K562 (cell line): ENCODE data around the gene IL27RA. TPM values are rescaled to one million over a fixed set of nuclear protein-coding genes. Genes with fewer than 3 reads are reported as not detected.
A peak's percentile ranks its signal among the peaks of the same experiment; 100 is the strongest.

Experiments used
- ARID1B ChIP-seq: fragments of 450-650 bp; IDR thresholded peaks from 2 replicates; pipeline ENCODE4 v1.6.1; 2016; ENCODE audit warnings: antibody characterized with exemption, mild to moderate bottlenecking, inconsistent platforms
- ETS2 ChIP-seq: IDR thresholded peaks from 2 replicates; pipeline ENCODE4 v1.6.1; 2016; ENCODE audit warnings: borderline replicate concordance, missing genetic modification characterization, mild to moderate bottlenecking, moderate library complexity, missing compliant biosample characterization; ENCODE audit not compliant: poor library complexity, severe bottlenecking
- IRF2 ChIP-seq: sonication (generic); formaldehyde crosslinking; IDR thresholded peaks from 2 replicates; pipeline ENCODE4 v1.8.1; 2022; ENCODE audit warnings: mild to moderate bottlenecking, missing genetic modification reagents
- NFATC3 ChIP-seq: fragments of 450-650 bp; IDR thresholded peaks from 2 replicates; pipeline ENCODE4 v1.6.1; 2017; ENCODE audit warnings: mild to moderate bottlenecking
- polyA plus RNA-seq, 8 experiments: library from polyadenylated mRNA; depleted of rRNA in 4 of 8; stranded (reverse) in 5 of 8; unstranded in 3 of 8; fragments of >200 nt; fragmentation: Nextera tagmentation in 2 of 8; fragmentation: Illumina TruSeq in 1 of 8; extraction: Ambion mirVana in 2 of 8; extraction: Trizol in 1 of 8; gene quantifications; 2 replicates each; pipeline versions ENCODE4 v1.2.1 to v1.2.3, GENCODE V29; 2011 to 2014; ENCODE audit warnings: inconsistent platforms in 1 of 8, missing spikeins in 1 of 8
- total RNA-seq, 7 experiments: library from RNA; depleted of rRNA in 6 of 7; stranded (reverse); fragments of >200 nt in 6 of 7; fragmentation: Illumina TruSeq in 2 of 7; extraction: Trizol in 2 of 7; gene quantifications; 2 replicates each; pipeline versions ENCODE4 v1.2.1 to v1.2.3, GENCODE V29; 2011 to 2021; ENCODE audit warnings: low replicate concordance in 1 of 7
- TF ChIP-seq, protein P1 (sequence below): fragments of 150-350 bp; conservative IDR thresholded peaks from 2 replicates; pipeline ENCODE4 v1.6.1; 2014; ENCODE audit warnings: low read length
- TF ChIP-seq, protein P2 (sequence below): fragments of 450-650 bp; formaldehyde crosslinking; IDR thresholded peaks from 2 replicates; pipeline ENCODE4 v1.4.0; 2020; ENCODE audit warnings: mild to moderate bottlenecking, moderate library complexity

Gene IL27RA
- total and polyA plus RNA-seq, 9 of the 15 experiments (the other 6 are each of a cell fraction or from before 2014, with no cell fraction given): 1.9 to 15.9 (median 12.0) TPM

- TF ChIP-seq ETS2: no peak
- 0 out of 2 replicates have a peak, but pooled peaks have one; percentile 14 for TF ChIP-seq ARID1B
- TF ChIP-seq, protein P1, sequence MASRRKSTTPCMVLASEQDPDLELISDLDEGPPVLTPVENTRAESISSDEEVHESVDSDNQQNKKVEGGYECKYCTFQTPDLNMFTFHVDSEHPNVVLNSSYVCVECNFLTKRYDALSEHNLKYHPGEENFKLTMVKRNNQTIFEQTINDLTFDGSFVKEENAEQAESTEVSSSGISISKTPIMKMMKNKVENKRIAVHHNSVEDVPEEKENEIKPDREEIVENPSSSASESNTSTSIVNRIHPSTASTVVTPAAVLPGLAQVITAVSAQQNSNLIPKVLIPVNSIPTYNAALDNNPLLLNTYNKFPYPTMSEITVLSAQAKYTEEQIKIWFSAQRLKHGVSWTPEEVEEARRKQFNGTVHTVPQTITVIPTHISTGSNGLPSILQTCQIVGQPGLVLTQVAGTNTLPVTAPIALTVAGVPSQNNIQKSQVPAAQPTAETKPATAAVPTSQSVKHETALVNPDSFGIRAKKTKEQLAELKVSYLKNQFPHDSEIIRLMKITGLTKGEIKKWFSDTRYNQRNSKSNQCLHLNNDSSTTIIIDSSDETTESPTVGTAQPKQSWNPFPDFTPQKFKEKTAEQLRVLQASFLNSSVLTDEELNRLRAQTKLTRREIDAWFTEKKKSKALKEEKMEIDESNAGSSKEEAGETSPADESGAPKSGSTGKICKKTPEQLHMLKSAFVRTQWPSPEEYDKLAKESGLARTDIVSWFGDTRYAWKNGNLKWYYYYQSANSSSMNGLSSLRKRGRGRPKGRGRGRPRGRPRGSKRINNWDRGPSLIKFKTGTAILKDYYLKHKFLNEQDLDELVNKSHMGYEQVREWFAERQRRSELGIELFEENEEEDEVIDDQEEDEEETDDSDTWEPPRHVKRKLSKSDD: no peak
- no peak for TF ChIP-seq NFATC3
- TF ChIP-seq, protein P2, sequence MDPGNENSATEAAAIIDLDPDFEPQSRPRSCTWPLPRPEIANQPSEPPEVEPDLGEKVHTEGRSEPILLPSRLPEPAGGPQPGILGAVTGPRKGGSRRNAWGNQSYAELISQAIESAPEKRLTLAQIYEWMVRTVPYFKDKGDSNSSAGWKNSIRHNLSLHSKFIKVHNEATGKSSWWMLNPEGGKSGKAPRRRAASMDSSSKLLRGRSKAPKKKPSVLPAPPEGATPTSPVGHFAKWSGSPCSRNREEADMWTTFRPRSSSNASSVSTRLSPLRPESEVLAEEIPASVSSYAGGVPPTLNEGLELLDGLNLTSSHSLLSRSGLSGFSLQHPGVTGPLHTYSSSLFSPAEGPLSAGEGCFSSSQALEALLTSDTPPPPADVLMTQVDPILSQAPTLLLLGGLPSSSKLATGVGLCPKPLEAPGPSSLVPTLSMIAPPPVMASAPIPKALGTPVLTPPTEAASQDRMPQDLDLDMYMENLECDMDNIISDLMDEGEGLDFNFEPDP (CRISPR knock-in tag): no peak
- TF ChIP-seq IRF2 (CRISPR knock-in tag): no peak
Measured at GRCh38 chr19:14023404-14024235, 7.9 kb upstream of the IL27RA start (continued).
